ENCODE data around the gene SLC2A10.

Gene SLC2A10

GRCh38 chr20:46677608-46678007 is 31.8 kb upstream of the SLC2A10 start:
- no peak for TF ChIP-seq CTCF (IDR thresholded peaks at IDR 0.05; ENCODE audit: low read depth, low read length)
- H3K4me3 ChIP-seq (ENCODE audit: low read depth, low read length): no peak overlapping the region

GRCh38 chr20:46678516-46678915 is 30.9 kb upstream of the SLC2A10 start:
- no peak overlapping the region for H3K4me3 ChIP-seq (ENCODE audit: low read depth, low read length)
- no peak for TF ChIP-seq CTCF (IDR thresholded peaks at IDR 0.05; ENCODE audit: low read depth, low read length)

GRCh38 chr20:46680684-46681031 is 28.8 kb upstream of the SLC2A10 start:
- no peak overlapping the region for H3K4me3 ChIP-seq (ENCODE audit: low read depth, low read length)
- no peak for TF ChIP-seq CTCF (IDR thresholded peaks at IDR 0.05; ENCODE audit: low read depth, low read length)

- peak; percentile 76 for TF ChIP-seq CTCF (IDR thresholded peaks at IDR 0.05; ENCODE audit: low read depth, low read length)
- no peak overlapping the region for H3K4me3 ChIP-seq (ENCODE audit: low read depth, low read length)
Measured at GRCh38 chr20:46681032-46681854, 28.2 kb upstream of the SLC2A10 start.

DNA sequence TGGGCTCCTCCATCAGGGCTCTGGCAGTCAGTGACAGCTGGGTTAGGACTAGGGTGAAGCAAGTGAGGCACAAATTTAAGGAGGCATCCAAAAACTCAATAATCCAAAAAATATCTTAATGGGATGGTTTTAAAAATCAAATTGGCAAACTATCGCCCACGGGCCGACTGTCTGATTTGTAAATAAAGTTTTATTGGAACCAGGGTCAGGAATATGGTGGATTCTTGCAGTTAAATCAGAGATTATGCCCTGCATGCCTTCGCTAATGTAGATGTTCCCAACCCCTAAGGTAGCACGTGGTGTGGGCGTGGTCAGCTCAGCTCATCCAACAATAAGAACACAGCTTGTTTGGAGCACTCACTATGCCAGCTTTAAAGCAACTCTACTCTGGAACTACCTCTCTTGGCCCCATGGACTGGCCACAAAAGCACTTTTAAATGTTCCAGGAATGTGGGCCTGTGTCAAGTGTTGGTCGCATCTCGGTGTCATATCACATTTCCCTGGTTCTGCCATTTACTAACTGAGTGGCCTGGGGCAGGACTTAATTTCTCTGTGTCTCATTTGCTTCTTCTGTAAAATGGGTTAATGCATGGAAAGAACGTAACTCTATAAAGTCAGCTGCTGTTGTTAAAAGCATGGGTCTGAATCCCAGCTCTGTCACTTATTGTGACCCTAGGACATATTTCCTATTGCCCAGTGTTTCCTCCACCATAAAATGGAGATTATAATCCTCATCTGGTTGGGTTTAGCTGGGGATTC is 27.2 kb upstream of the SLC2A10 start:
- no peak overlapping the region for H3K4me3 ChIP-seq (ENCODE audit: low read depth, low read length)
- TF ChIP-seq CTCF (IDR thresholded peaks at IDR 0.05; ENCODE audit: low read depth, low read length): no peak

DNA sequence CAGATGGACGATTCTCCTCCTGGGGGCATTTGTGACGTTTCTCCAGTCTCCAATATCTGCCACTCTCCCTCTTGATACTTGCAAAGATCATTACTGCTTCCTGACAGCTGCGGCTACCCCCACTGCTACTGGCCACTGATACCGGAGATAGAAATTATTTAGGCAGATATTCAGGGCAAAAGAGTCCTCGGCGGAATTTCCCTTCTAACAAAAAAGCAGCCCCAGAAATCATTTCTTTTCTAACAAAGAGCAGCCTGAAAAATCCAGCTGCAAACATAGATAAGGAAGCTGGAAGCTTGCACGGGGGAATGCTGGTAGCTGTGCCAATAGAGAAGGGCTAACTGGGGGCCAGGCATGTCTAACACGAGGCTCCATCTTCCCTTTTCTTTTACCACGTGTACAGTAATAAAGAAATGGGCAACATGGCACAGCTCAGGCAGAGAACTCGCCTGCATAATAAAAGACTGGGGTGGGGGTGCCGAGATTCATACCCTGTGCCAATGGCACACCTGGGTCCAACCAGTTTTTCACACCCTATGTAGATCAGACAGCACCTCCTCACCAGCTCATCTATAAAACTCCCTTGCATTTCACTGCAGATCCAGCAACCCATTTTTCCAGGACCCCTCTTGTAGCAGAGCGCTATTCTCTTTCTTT is 26.3 kb upstream of the SLC2A10 start:
- peak overlapping the region; percentile 55 for H3K4me3 ChIP-seq (ENCODE audit: low read depth, low read length)
- TF ChIP-seq CTCF (IDR thresholded peaks at IDR 0.05; ENCODE audit: low read depth, low read length): no peak

- H3K4me3 ChIP-seq (ENCODE audit: low read depth, low read length): peak overlapping the region; percentile 55
- TF ChIP-seq CTCF (IDR thresholded peaks at IDR 0.05; ENCODE audit: low read depth, low read length): no peak
Measured at GRCh38 chr20:46683668-46683938, 25.8 kb upstream of the SLC2A10 start.

Data from WI38 (cell line).